Activated CD8-positive, alpha-beta T cell treated with anti-CD3 and anti-CD28 coated beads for 36 hours (primary cell): ENCODE results near the gene NCOA7. TPM values are rescaled to one million over a fixed set of nuclear protein-coding genes. Genes with fewer than 3 reads are reported as not detected.

Experiments
- ATAC-seq: fragments of 200-7000 bp; cut with Tn5 transposase; one replicate; pipeline ENCODE4 v1.10.0; 2021; ENCODE audit warnings: mild to moderate bottlenecking, moderate library complexity
- CTCF ChIA-PET: fragments of 350-600 bp; sonication (Branson Sonifier 250); formaldehyde crosslinking; loops from one replicate; lab custom pipeline; 2021; ENCODE audit warnings: antibody characterized with exemption; lab: Charles Lee
- POLR2A ChIA-PET: fragments of 350-600 bp; sonication (Branson Sonifier 250); formaldehyde crosslinking; loops from one replicate; lab custom pipeline; 2021; ENCODE audit warnings: antibody characterized with exemption; lab: Charles Lee
- DNase-seq: peaks from one replicate; pipeline ENCODE4 v3.0.0-alpha.2; 2020
- H3K27ac Mint-ChIP-seq: one replicate; pipeline ENCODE4 v1.8.0; 2021; ENCODE audit warnings: mild to moderate bottlenecking, mixed read lengths
- H3K27me3 Mint-ChIP-seq: one replicate; pipeline ENCODE4 v1.8.0; 2021; ENCODE audit warnings: mixed read lengths
- H3K36me3 Mint-ChIP-seq: one replicate; pipeline ENCODE4 v1.8.0; 2021; ENCODE audit warnings: low read depth, mixed read lengths
- H3K4me1 Mint-ChIP-seq: one replicate; pipeline ENCODE4 v1.8.0; 2021; ENCODE audit warnings: low read depth, mixed read lengths
- H3K4me3 Mint-ChIP-seq: one replicate; pipeline ENCODE4 v1.8.0; 2021; ENCODE audit warnings: mild to moderate bottlenecking, moderate library complexity, mixed read lengths
- H3K9me3 Mint-ChIP-seq: one replicate; pipeline ENCODE4 v1.8.0; 2021; ENCODE audit warnings: mixed read lengths
- CTCF ChIP-seq: fragments of 200-600 bp; IDR thresholded peaks from one replicate; pipeline ENCODE4 v1.8.0; 2022; ENCODE audit warnings: antibody characterized with exemption, mild to moderate bottlenecking
- intact Hi-C: fragments of 100-400 bp; cut with micrococcal nuclease; formaldehyde crosslinking; loops from one replicate; pipeline ENCODE4 v1.10.0; 2022
- total RNA-seq, 2 experiments: library from RNA; stranded (reverse); gene quantifications; one replicate each; pipeline ENCODE4 v1.2.3, GENCODE V29; 2021

The NCOA7 gene
- total RNA-seq, 2 experiments from 2014 or later, result 43.4 to 44.9 TPM

- CTCF ChIA-PET, result no interaction called here
- H3K36me3 Mint-ChIP-seq, result peaks cover 50% of the 10 kb centered on the region
- no peaks in the 10 kb centered on the region for H3K27me3 Mint-ChIP-seq
- no peak for TF ChIP-seq CTCF
- no peak overlapping the region for H3K27ac Mint-ChIP-seq
- H3K9me3 Mint-ChIP-seq, result no peaks in the 10 kb centered on the region
- ATAC-seq (no peak), DNase-seq (no peak)
- peaks cover 51% of the 10 kb centered on the region for H3K4me1 Mint-ChIP-seq
- no peak overlapping the region for H3K4me3 Mint-ChIP-seq
- intact Hi-C loops, result no loop called here
- POLR2A ChIA-PET, result no interaction called here
Measured at GRCh38 chr6:125816828-125817280, 26.1 kb downstream of the NCOA7 start.

DNA sequence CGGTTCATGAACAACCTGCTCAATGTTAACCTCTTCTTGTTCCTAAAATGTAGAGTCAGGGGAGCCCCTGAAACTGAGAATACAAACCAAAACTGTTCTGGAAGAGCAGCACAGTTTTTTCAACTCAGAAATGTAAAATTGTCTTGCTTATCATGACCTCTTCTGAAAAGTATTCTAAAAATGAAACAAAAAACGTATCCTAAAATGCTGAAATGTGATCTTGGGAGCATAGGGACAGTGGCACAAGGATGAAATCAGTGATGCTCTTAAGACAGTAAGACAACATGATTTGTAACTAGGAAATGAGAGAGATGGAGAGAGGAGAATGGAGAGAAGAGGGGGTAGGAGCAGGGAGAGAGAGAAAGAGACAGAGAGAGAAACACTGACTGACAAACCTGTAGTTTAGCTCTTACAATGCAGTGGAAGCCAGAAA, 27.5 kb downstream of the NCOA7 start:
- Mint-ChIP-seq H3K27me3 (no peaks in the 10 kb centered on the region), H3K27ac (peak overlapping the region; percentile 18), H3K4me1 (peaks cover 43% of the 10 kb centered on the region), H3K9me3 (no peaks in the 10 kb centered on the region), H3K4me3 (no peak overlapping the region), H3K36me3 (peaks cover 50% of the 10 kb centered on the region)
- ATAC-seq (no peak), DNase-seq (no peak)
- no peak for TF ChIP-seq CTCF
- ChIA-PET CTCF (no interaction called here), POLR2A (no interaction called here)
- intact Hi-C loops, result no loop called here

DNA sequence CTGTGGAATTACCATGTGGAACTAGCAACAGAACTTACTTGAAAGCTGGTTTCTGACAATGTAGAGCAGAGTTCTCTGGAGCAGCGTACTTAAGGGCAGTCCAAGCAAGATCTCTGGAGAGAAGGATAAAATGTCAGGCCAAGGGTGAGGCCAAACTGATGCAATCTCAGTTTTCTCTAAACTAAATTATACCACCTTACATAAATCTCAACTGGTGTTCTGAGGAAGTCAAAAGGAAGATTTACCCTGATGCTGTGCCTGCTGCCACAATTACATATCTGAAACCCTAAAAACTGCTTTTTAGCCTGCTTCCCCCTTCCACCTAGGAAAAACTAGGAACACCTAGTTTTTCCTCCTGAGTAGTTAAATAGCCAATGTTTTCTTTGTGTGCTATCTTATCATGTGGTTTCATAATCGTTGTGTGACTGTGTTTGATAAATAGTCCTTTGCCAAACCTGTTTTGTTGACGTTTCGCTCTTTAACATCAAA, 28.1 kb downstream of the NCOA7 start:
- ChIA-PET CTCF (no interaction called here), POLR2A (no interaction called here)
- TF ChIP-seq CTCF, result no peak
- ATAC-seq (no peak), DNase-seq (no peak)
- Mint-ChIP-seq H3K27ac (no peak overlapping the region), H3K4me1 (peaks cover 43% of the 10 kb centered on the region), H3K36me3 (peaks cover 50% of the 10 kb centered on the region), H3K27me3 (no peaks in the 10 kb centered on the region), H3K4me3 (no peak overlapping the region), H3K9me3 (no peaks in the 10 kb centered on the region)
- intact Hi-C loops, result no loop called here

GRCh38 chr6:125819535-125820326, 29.0 kb downstream of the NCOA7 start:
- ATAC-seq (no peak), DNase-seq (no peak)
- intact Hi-C loops, result no loop called here
- Mint-ChIP-seq H3K27me3 (no peaks in the 10 kb centered on the region), H3K27ac (no peak overlapping the region), H3K9me3 (no peaks in the 10 kb centered on the region), H3K36me3 (peaks cover 47% of the 10 kb centered on the region), H3K4me1 (peaks cover 38% of the 10 kb centered on the region), H3K4me3 (no peak overlapping the region)
- POLR2A ChIA-PET, result no interaction called here
- CTCF ChIA-PET, result interaction anchor here (1.4 to 1.5 kb wide), 2 partner anchors 28 to 137 kb away, joined by 3 read pairs; partner anchors contain the start of gene HINT3
- no peak for TF ChIP-seq CTCF

- DNase-seq (no peak), ATAC-seq (peak; percentile 45)
- Mint-ChIP-seq H3K27me3 (no peaks in the 10 kb centered on the region), H3K27ac (no peak overlapping the region), H3K9me3 (peaks cover 2% of the 10 kb centered on the region), H3K4me1 (peaks cover 31% of the 10 kb centered on the region), H3K4me3 (no peak overlapping the region), H3K36me3 (peaks cover 40% of the 10 kb centered on the region)
- no peak for TF ChIP-seq CTCF
- ChIA-PET CTCF (no interaction called here), POLR2A (no interaction called here)
- intact Hi-C loops, result no loop called here
Measured at GRCh38 chr6:125821825-125822281, 31.1 kb downstream of the NCOA7 start.
